Transverse colon (tissue), 4 donors: ENCODE data around the gene POU2F2.

Experiments used
- CTCF ChIP-seq, 5 experiments: fragments of 200-600 bp in 3 of 5; fragments of 450-650 bp in 2 of 5; sonication (generic) in 3 of 5; IDR thresholded peaks; 1 replicate in 2 of 5; 2 replicates in 3 of 5; pipeline ENCODE4 v1.5.1; 2016 to 2017; ENCODE audit warnings: antibody characterized with exemption in 5 of 5, inconsistent platforms in 3 of 5, mild to moderate bottlenecking in 2 of 5, moderate library complexity in 1 of 5
- EP300 ChIP-seq: sonication (generic); formaldehyde crosslinking; IDR thresholded peaks from one replicate; pipeline ENCODE4 v1.6.1; 2017; ENCODE audit warnings: antibody characterized with exemption, low read depth
- POLR2A ChIP-seq: fragments of 450-650 bp; IDR thresholded peaks from one replicate; pipeline ENCODE4 v1.6.1; 2016; ENCODE audit warnings: antibody characterized with exemption, mild to moderate bottlenecking, moderate library complexity
- POLR2AphosphoS5 ChIP-seq, 3 donors: sonication (generic); formaldehyde crosslinking; IDR thresholded peaks; one replicate each; pipeline ENCODE4 v1.6.1; 2016; ENCODE audit warnings: antibody characterized with exemption in 3 of 3

- TF ChIP-seq CTCF (IDR thresholded peaks at IDR 0.05): no peak
- TF ChIP-seq POLR2AphosphoS5 (IDR thresholded peaks at IDR 0.05): no peak
- no peak for TF ChIP-seq EP300
- TF ChIP-seq POLR2A: no peak
Observed at GRCh38 chr19:42115705-42116104, 16.5 kb downstream of the POU2F2 start.
